ENCODE results near the gene NAPSA. TPM values are rescaled to one million over a fixed set of nuclear protein-coding genes. Genes with fewer than 3 reads are reported as not detected.

Gene NAPSA
- total and polyA plus RNA-seq, 10 of the 15 experiments (the other 5 are each of a cell fraction or from before 2014, with no cell fraction given), result 6.7 to 45.4 (median 17.1) TPM

DNA sequence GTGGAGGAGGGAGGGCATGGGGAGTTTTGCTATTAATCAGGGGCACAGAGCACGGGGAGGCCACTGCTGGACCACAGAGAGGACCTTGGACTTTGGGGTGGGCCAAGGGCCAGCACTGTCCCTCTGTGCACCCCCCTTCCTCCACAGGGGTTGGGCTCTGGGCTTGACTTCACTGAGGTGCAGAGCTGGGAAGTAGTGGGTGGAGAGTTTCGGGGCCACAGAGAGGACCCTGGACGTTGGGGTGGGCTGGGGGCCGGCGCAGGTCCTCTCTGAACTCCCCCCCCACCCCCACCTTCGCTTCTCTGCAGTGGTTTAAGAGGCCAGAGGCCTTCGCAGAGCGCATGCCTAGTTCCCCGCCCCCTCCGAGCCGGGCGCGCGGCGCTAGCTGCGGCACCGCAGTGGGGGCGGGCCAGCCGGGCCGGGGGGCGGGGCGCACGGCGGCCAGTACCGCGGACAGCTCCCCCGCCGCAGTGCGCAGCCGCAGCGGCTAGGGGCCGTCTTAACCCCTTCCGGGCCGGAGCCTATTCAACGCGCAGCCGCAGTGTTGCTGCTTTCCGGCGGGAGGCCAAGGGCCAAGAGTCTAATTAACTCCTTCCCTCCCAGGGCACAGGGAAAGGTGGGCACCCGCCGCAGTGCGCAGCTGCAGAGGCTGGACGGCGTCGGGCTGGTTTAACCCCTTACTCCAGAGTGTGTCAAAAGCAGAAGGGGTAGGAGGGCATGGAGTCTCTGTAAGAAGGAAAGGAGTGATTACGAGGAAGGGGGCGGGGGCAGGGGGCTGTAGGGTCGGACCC lies 39.9 kb downstream of the NAPSA start (continued):
- TF ChIP-seq, protein P1, sequence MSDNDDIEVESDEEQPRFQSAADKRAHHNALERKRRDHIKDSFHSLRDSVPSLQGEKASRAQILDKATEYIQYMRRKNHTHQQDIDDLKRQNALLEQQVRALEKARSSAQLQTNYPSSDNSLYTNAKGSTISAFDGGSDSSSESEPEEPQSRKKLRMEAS (IDR thresholded peaks at IDR 0.05; ENCODE audit: low read depth, low read length), result no peak
- TF ChIP-seq NFIC (IDR thresholded peaks at IDR 0.05; ENCODE audit: low read depth, low read length) (no peak), ATF7 (IDR thresholded peaks at IDR 0.05; ENCODE audit: low read depth) (no peak), SREBF1 (IDR thresholded peaks at IDR 0.05; ENCODE audit: low read length) (no peak), IKZF1 (conservative IDR thresholded peaks at IDR 0.05) (peak; percentile 68), PML (IDR thresholded peaks at IDR 0.05; ENCODE audit: low read length) (no peak), NR2C1 (IDR thresholded peaks at IDR 0.05) (peak; percentile 36; the same call in 1 of the 2 replicates), HDAC6 (IDR thresholded peaks at IDR 0.05; ENCODE audit: unreplicated experiment) (no peak), DPF2 (IDR thresholded peaks at IDR 0.05) (0 out of 2 replicates have a peak, but pooled peaks have one; percentile 20), WRNIP1 (IDR thresholded peaks at IDR 0.05; ENCODE audit: borderline replicate concordance, low read depth, low read length) (no peak), EGR1 (IDR thresholded peaks at IDR 0.05; ENCODE audit: borderline replicate concordance in 1 of 2, low read depth in 2 of 2, low read length in 2 of 2) (0 out of 3 replicates have a peak, but pooled peaks of 1 of the 2 experiments have one; percentile 42), ZNF384 (IDR thresholded peaks at IDR 0.05; ENCODE audit: borderline replicate concordance, low read depth, low read length) (no peak), EED (IDR thresholded peaks at IDR 0.05; ENCODE audit: low read depth) (no peak), ZSCAN29 (IDR thresholded peaks at IDR 0.05) (0 out of 2 replicates have a peak, but pooled peaks have one; percentile 19), CHD2 (IDR thresholded peaks at IDR 0.05; ENCODE audit: borderline replicate concordance, low read depth, low read length) (peak; percentile 33; the same call in 1 of the 2 replicates), EZH2 (IDR thresholded peaks at IDR 0.05; ENCODE audit: borderline replicate concordance, control insufficient read depth, low read depth, low read length) (no peak), NFYA (IDR thresholded peaks at IDR 0.05; ENCODE audit: borderline replicate concordance, low read depth, low read length) (no peak), NFXL1 (IDR thresholded peaks at IDR 0.05; ENCODE audit: borderline replicate concordance) (no peak), MTA2 (IDR thresholded peaks at IDR 0.05; ENCODE audit: low read depth) (no peak), SMC3 (IDR thresholded peaks at IDR 0.05; ENCODE audit: borderline replicate concordance, low read length) (no peak), CBFB (IDR thresholded peaks at IDR 0.05; ENCODE audit: low read depth) (no peak)
- TF ChIP-seq, protein P2, sequence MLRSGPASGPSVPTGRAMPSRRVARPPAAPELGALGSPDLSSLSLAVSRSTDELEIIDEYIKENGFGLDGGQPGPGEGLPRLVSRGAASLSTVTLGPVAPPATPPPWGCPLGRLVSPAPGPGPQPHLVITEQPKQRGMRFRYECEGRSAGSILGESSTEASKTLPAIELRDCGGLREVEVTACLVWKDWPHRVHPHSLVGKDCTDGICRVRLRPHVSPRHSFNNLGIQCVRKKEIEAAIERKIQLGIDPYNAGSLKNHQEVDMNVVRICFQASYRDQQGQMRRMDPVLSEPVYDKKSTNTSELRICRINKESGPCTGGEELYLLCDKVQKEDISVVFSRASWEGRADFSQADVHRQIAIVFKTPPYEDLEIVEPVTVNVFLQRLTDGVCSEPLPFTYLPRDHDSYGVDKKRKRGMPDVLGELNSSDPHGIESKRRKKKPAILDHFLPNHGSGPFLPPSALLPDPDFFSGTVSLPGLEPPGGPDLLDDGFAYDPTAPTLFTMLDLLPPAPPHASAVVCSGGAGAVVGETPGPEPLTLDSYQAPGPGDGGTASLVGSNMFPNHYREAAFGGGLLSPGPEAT (IDR thresholded peaks at IDR 0.05; ENCODE audit: low read depth), result no peak
- TF ChIP-seq, protein P3, sequence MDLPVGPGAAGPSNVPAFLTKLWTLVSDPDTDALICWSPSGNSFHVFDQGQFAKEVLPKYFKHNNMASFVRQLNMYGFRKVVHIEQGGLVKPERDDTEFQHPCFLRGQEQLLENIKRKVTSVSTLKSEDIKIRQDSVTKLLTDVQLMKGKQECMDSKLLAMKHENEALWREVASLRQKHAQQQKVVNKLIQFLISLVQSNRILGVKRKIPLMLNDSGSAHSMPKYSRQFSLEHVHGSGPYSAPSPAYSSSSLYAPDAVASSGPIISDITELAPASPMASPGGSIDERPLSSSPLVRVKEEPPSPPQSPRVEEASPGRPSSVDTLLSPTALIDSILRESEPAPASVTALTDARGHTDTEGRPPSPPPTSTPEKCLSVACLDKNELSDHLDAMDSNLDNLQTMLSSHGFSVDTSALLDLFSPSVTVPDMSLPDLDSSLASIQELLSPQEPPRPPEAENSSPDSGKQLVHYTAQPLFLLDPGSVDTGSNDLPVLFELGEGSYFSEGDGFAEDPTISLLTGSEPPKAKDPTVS (IDR thresholded peaks at IDR 0.05; ENCODE audit: low read depth, low read length), result no peak
- TF ChIP-seq, protein P4, sequence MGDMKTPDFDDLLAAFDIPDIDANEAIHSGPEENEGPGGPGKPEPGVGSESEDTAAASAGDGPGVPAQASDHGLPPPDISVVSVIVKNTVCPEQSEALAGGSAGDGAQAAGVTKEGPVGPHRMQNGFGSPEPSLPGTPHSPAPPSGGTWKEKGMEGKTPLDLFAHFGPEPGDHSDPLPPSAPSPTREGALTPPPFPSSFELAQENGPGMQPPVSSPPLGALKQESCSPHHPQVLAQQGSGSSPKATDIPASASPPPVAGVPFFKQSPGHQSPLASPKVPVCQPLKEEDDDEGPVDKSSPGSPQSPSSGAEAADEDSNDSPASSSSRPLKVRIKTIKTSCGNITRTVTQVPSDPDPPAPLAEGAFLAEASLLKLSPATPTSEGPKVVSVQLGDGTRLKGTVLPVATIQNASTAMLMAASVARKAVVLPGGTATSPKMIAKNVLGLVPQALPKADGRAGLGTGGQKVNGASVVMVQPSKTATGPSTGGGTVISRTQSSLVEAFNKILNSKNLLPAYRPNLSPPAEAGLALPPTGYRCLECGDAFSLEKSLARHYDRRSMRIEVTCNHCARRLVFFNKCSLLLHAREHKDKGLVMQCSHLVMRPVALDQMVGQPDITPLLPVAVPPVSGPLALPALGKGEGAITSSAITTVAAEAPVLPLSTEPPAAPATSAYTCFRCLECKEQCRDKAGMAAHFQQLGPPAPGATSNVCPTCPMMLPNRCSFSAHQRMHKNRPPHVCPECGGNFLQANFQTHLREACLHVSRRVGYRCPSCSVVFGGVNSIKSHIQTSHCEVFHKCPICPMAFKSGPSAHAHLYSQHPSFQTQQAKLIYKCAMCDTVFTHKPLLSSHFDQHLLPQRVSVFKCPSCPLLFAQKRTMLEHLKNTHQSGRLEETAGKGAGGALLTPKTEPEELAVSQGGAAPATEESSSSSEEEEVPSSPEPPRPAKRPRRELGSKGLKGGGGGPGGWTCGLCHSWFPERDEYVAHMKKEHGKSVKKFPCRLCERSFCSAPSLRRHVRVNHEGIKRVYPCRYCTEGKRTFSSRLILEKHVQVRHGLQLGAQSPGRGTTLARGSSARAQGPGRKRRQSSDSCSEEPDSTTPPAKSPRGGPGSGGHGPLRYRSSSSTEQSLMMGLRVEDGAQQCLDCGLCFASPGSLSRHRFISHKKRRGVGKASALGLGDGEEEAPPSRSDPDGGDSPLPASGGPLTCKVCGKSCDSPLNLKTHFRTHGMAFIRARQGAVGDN (IDR thresholded peaks at IDR 0.05), result no peak

All from GM12878 (cell line).